NOMO-1 treated with dmso at 0.1 percent for 144 hours (cell line): ENCODE data around the gene KLHL7.
"Not testable (repeated sequence)": the region's sequence is repeated elsewhere in the genome, so short reads cannot be mapped to it uniquely, and the experiment has no call there.

Experiments used
- DNase-seq: peaks from one replicate; lab custom pipeline; 2025; ENCODE audit not compliant: unreplicated experiment; lab: John Stamatoyannopoulos, UW

The KLHL7 gene

GRCh38 chr7:23213755-23214154, 108.2 kb downstream of the KLHL7 start:
- DNase-seq, result no peak

- DNase-seq, result no peak
Measured at GRCh38 chr7:23214423-23214822, 108.8 kb downstream of the KLHL7 start.

- DNase-seq, result no peak
Measured at GRCh38 chr7:23214938-23215337, 109.4 kb downstream of the KLHL7 start.

- peak; percentile 37 for DNase-seq
Measured at GRCh38 chr7:23216021-23216420, 110.4 kb downstream of the KLHL7 start.

- DNase-seq, result no peak
Measured at GRCh38 chr7:23218196-23218595, 112.6 kb downstream of the KLHL7 start.

- DNase-seq, result no peak
Measured at GRCh38 chr7:23220690-23221305, 115.2 kb downstream of the KLHL7 start.

- no peak for DNase-seq
Measured at GRCh38 chr7:23222439-23223030, 117.0 kb downstream of the KLHL7 start.

GRCh38 chr7:23224364-23224763, 118.8 kb downstream of the KLHL7 start:
- DNase-seq, result not testable (repeated sequence)

GRCh38 chr7:23226844-23227450, 121.4 kb downstream of the KLHL7 start:
- no peak for DNase-seq
